Measurements from ENCODE around the gene TTPAL.
A peak's percentile ranks its signal among the peaks of the same experiment; 100 is the strongest.

TTPAL gene

GRCh38 chr20:44475694-44476560, at the start of gene TTPAL:
TSS of gene TTPAL (plus strand) at chr20:44475874. CDS start at chr20:44480000, 4,126 bp downstream.
- peak; percentile 87 for DNase-seq (ENCODE audit: low spot score)

- DNase-seq (ENCODE audit: low spot score) = no peak
Observed at GRCh38 chr20:44425923-44426322, 49.8 kb upstream of the TTPAL start.

GRCh38 chr20:44426879-44427790, 48.5 kb upstream of the TTPAL start:
- no peak for DNase-seq (ENCODE audit: low spot score)

GRCh38 chr20:44427804-44428173, 47.9 kb upstream of the TTPAL start:
- no peak for DNase-seq (ENCODE audit: low spot score)

GRCh38 chr20:44428174-44429016, 47.3 kb upstream of the TTPAL start:
- no peak for DNase-seq (ENCODE audit: low spot score)

GRCh38 chr20:44429017-44429339, 46.7 kb upstream of the TTPAL start:
- DNase-seq (ENCODE audit: low spot score) = no peak

- DNase-seq (ENCODE audit: low spot score) = no peak
Observed at GRCh38 chr20:44429419-44430269, 46.0 kb upstream of the TTPAL start.

GRCh38 chr20:44430270-44431065, 45.2 kb upstream of the TTPAL start:
- no peak for DNase-seq (ENCODE audit: low spot score)

GRCh38 chr20:44431118-44431501, 44.6 kb upstream of the TTPAL start:
- no peak for DNase-seq (ENCODE audit: low spot score)

- no peak for DNase-seq (ENCODE audit: low spot score)
Observed at GRCh38 chr20:44431502-44432234, 44.0 kb upstream of the TTPAL start.

- no peak for DNase-seq (ENCODE audit: low spot score)
Observed at GRCh38 chr20:44432618-44433577, 42.8 kb upstream of the TTPAL start.

GRCh38 chr20:44433751-44434538, 41.7 kb upstream of the TTPAL start:
- no peak for DNase-seq (ENCODE audit: low spot score)

GRCh38 chr20:44435630-44436335, 39.9 kb upstream of the TTPAL start:
- DNase-seq (ENCODE audit: low spot score) = no peak

GRCh38 chr20:44436393-44436792, 39.3 kb upstream of the TTPAL start:
- DNase-seq (ENCODE audit: low spot score) = no peak

GRCh38 chr20:44437497-44437896, 38.2 kb upstream of the TTPAL start:
- no peak for DNase-seq (ENCODE audit: low spot score)

- DNase-seq (ENCODE audit: low spot score) = no peak
Observed at GRCh38 chr20:44438782-44439181, 36.9 kb upstream of the TTPAL start.

GRCh38 chr20:44439318-44439717, 36.4 kb upstream of the TTPAL start:
- no peak for DNase-seq (ENCODE audit: low spot score)
